Lower lobe of right lung (tissue), 2 donors: ENCODE results near the gene GPD1. TPM values are rescaled to one million over a fixed set of nuclear protein-coding genes. Genes with fewer than 3 reads are reported as not detected.
"Not testable (repeated sequence)": the region's sequence is repeated elsewhere in the genome, so short reads cannot be mapped to it uniquely, and the experiment has no call there.

Source experiments
- ATAC-seq, 2 donors: fragments of 200-7000 bp; cut with Tn5 transposase; one replicate each; pipeline ENCODE4 v1.9.1; 2020 to 2022; ENCODE audit warnings: mild to moderate bottlenecking in 2 of 2, moderate library complexity in 2 of 2
- DNase-seq: peaks from one replicate; pipeline ENCODE4 v3.0.0-alpha.2; 2020
- H3K27ac ChIP-seq: fragments of 200-600 bp; one replicate; pipeline ENCODE4 v1.8.0; 2022
- H3K27me3 ChIP-seq: fragments of 200-600 bp; one replicate; pipeline ENCODE4 v1.8.0; 2022; ENCODE audit warnings: low read depth
- H3K36me3 ChIP-seq: fragments of 200-600 bp; one replicate; pipeline ENCODE4 v1.8.0; 2022; ENCODE audit warnings: mild to moderate bottlenecking
- H3K4me1 ChIP-seq: fragments of 200-600 bp; one replicate; pipeline ENCODE4 v1.8.0; 2022
- H3K4me3 ChIP-seq: fragments of 200-600 bp; one replicate; pipeline ENCODE4 v1.8.0; 2022; ENCODE audit warnings: mild to moderate bottlenecking
- H3K9me3 ChIP-seq: fragments of 200-600 bp; one replicate; pipeline ENCODE4 v1.8.0; 2022
- CTCF ChIP-seq: fragments of 200-600 bp; IDR thresholded peaks from one replicate; pipeline ENCODE4 v1.8.0; 2022; ENCODE audit warnings: antibody characterized with exemption, mild to moderate bottlenecking
- intact Hi-C: fragments of 100-400 bp; cut with DNase I; formaldehyde crosslinking; loops from one replicate; pipeline ENCODE4 v1.11.0; 2022
- total RNA-seq: library from RNA; stranded (reverse); fragmentation: NEBNext Ultra II Directional; extraction: Animal tissue kit (Norgen Biotek cat#: 25700); gene quantifications from one replicate; pipeline ENCODE4 v1.2.1, GENCODE V29; 2021
- donor health status: DM: no; HTN: yes; CAD: no; lungs with severe emphysema.

The GPD1 gene
- total RNA-seq, 1 donor from 2014 or later, result 67.0 TPM

DNA sequence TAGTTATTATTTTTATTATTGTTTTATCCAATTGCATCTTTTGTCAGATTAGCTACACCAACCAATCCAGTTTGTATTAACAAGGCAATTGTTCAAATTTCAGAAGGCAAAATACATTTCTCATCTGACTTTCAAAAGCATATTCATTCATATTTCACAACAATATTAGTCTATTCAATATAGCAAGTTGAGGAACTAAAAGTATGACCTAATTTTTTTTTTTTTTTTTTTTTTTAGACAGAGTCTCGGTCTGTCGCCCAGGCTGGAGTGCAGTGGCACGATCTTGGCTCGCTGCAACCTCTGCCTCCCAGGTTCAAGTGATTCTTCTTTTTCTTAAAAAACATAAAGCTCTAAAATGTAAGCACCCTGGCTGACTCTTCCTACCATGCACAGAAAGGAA is 25.5 kb downstream of the GPD1 start:
- H3K36me3 ChIP-seq, result peaks cover 93% of the 10 kb centered on the region
- peaks cover 17% of the 10 kb centered on the region for H3K4me1 ChIP-seq

DNA sequence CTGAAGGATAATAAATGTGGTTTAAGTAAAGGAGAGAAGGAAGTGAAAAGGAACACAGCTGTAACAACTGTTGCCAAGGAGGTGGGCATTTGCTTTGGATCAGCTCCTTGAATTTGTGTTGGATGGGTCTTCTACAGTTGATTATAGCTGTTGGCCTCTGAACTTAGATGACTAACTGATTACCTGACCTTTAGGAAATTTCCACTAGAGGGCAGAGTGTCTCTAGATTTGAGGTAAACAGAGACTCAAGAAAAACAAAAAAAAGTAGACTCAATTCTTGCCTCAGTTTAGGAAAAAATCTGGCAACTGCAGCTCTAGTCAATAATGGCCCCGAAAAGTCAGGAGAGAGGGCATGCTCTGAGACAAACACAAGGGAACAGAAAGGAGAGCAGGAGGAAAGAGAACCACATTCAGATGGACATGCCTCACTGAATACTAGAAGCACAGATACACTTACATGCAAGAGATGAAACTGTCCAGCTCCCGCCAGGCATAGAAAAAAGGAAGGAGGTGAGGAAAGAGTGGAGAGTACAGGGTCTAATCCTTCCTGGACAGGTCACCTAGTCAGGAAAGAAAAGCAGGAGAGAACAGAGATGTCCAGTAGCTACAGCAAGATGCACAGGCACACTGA is 28.8 kb downstream of the GPD1 start:
- no peak overlapping the region for H3K27ac ChIP-seq
- ATAC-seq (no peak), DNase-seq (no peak)
- peak; percentile 32 for TF ChIP-seq CTCF
- no peaks in the 10 kb centered on the region for H3K9me3 ChIP-seq
- H3K4me3 ChIP-seq, result no peak overlapping the region
- H3K27me3 ChIP-seq, result no peaks in the 10 kb centered on the region
- peaks cover 96% of the 10 kb centered on the region for H3K36me3 ChIP-seq
- H3K4me1 ChIP-seq, result peaks cover 6% of the 10 kb centered on the region
- intact Hi-C loops, result no loop called here

More for the DNA sequence above, 25.5 kb downstream of the GPD1 start:
- Histone ChIP-seq H3K27ac (no peak overlapping the region), H3K27me3 (no peaks in the 10 kb centered on the region), H3K9me3 (no peaks in the 10 kb centered on the region), H3K4me3 (no peak overlapping the region)
- ATAC-seq (no peak), DNase-seq (no peak)
- intact Hi-C loops, result no loop called here
- TF ChIP-seq CTCF, result no peak

DNA sequence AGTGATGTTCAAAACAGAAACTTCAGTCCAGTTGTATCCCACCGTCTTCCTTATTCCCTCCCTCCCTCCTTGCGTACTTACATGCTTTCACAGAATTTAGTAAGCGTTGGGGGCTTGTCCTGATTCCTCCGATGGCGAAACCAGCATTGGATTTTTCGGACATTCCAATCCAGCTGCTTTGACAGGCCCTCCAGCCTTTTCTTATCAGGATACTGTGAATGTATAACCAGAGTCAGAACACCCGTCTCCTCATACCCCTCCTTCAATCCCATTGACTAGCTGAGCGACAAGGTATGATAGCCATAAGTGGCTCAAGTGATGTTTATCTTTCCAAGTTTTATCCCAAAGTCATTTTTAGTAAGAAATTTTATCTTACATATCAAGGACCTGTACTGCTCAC is 39.2 kb downstream of the GPD1 start:
- H3K27ac ChIP-seq, result no peak overlapping the region
- peaks cover 7% of the 10 kb centered on the region for H3K4me1 ChIP-seq
- H3K9me3 ChIP-seq, result no peaks in the 10 kb centered on the region
- no peak for DNase-seq
- H3K36me3 ChIP-seq, result peaks cover 46% of the 10 kb centered on the region
- intact Hi-C loops, result no loop called here
- H3K4me3 ChIP-seq, result no peak overlapping the region
- no peaks in the 10 kb centered on the region for H3K27me3 ChIP-seq
- ATAC-seq, result peak; percentile 61 to 81
- TF ChIP-seq CTCF, result no peak

DNA sequence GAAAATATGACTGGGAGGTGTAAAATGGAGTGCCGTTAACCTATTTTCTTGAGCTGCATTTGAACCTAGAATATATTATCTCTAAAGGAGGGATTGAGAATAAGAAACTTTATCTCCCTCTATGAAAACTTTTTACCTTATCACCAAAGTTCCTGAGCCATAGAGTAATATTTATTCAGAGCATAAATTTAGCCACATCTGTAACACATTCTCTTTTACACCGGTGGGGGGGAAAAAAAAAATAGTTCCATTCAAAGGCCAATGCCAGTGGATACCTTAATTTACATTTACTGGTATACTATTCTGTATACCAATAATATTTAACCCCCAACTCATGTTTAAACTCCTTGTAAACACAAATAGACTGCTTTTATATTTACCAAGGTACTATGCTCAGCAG is 41.6 kb downstream of the GPD1 start:
- H3K27me3 ChIP-seq, result no peaks in the 10 kb centered on the region
- no peak overlapping the region for H3K27ac ChIP-seq
- no peak for DNase-seq
- H3K9me3 ChIP-seq, result no peaks in the 10 kb centered on the region
- peaks cover 7% of the 10 kb centered on the region for H3K4me1 ChIP-seq
- H3K4me3 ChIP-seq, result no peak overlapping the region
- H3K36me3 ChIP-seq, result peaks cover 26% of the 10 kb centered on the region
- no peak for ATAC-seq
- intact Hi-C loops, result no loop called here
- TF ChIP-seq CTCF, result no peak

GRCh38 chr12:50147281-50147680 is 43.5 kb downstream of the GPD1 start:
- TF ChIP-seq CTCF, result no peak
- Histone ChIP-seq H3K4me1 (peaks cover 7% of the 10 kb centered on the region), H3K27ac (no peak overlapping the region), H3K4me3 (no peak overlapping the region), H3K27me3 (no peaks in the 10 kb centered on the region), H3K9me3 (no peaks in the 10 kb centered on the region), H3K36me3 (peaks cover 9% of the 10 kb centered on the region)
- intact Hi-C loops, result no loop called here
- ATAC-seq (no peak), DNase-seq (no peak)

- DNase-seq, H3K4me1 ChIP-seq, H3K4me3 ChIP-seq, H3K27ac ChIP-seq, H3K27me3 ChIP-seq, intact Hi-C loops, H3K36me3 ChIP-seq, ATAC-seq, H3K9me3 ChIP-seq: not testable (repeated sequence)
Observed at GRCh38 chr12:50148011-50148410, 44.2 kb downstream of the GPD1 start.
